GM12878 (cell line): Measurements from ENCODE around the gene DCLRE1C. TPM values are rescaled to one million over a fixed set of nuclear protein-coding genes. Genes with fewer than 3 reads are reported as not detected.

Source experiments
- ATAC-seq: fragments of 200-7000 bp; cut with Tn5 transposase; 3 replicates; pipeline ENCODE4 v1.9.1; 2020; ENCODE audit warnings: mild to moderate bottlenecking, moderate library complexity
- BruUV-seq: library from RNA; stranded (reverse); fragments of 400-500 nt; replicated peaks from 2 replicates; lab custom pipeline; 2021; lab: Mats Ljungman, UMichigan
- CTCF ChIA-PET: fragments of 300-600 bp; sonication (Branson Sonifier 250); formaldehyde crosslinking; extraction: SDS; loops from one replicate; lab custom pipeline; 2021; ENCODE audit warnings: inconsistent platforms; lab: Yijun Ruan, JAX
- POLR2A ChIA-PET: fragments of 350-600 bp; formaldehyde crosslinking; extraction: SDS; loops from one replicate; lab custom pipeline; 2021; ENCODE audit warnings: inconsistent platforms; lab: Charles Lee
- RAD21 ChIA-PET: fragments of 300-600 bp; sonication (Branson Sonifier 250); formaldehyde crosslinking; loops from one replicate; lab custom pipeline; 2023; ENCODE audit warnings: antibody characterized with exemption; ENCODE audit not compliant: unreplicated experiment; lab: Charles Lee
- SMC1A ChIA-PET: fragments of 300-600 bp; sonication (Branson Sonifier 250); formaldehyde crosslinking; loops from one replicate; lab custom pipeline; 2023; ENCODE audit not compliant: unreplicated experiment, uncharacterized antibody; lab: Charles Lee
- DNase-seq: peaks from one replicate; pipeline ENCODE4 v3.0.0-alpha.2; 2011; ENCODE audit warnings: low read depth, low spot score
- FAIRE-seq: peaks from 3 replicates; lab custom pipeline; 2011; peaks lifted over from hg19 to GRCh38; lab: Jason Lieb, UNC
- H2AFZ ChIP-seq: 2 replicates; pipeline ENCODE4 v1.6.0; 2011; ENCODE audit warnings: low read depth, low read length, control low read depth; ENCODE audit not compliant: control insufficient read depth
- H3K27ac ChIP-seq: 2 replicates; pipeline ENCODE4 v1.5.1; 2011; ENCODE audit warnings: control low read depth; ENCODE audit not compliant: control insufficient read depth, insufficient read depth
- H3K27me3 ChIP-seq, 2 experiments: replicated peaks in 1 of 2; 2 replicates each; pipeline versions ENCODE4 v1.6.0 to v1.6.1; 2011; ENCODE audit warnings: low read length in 1 of 2; ENCODE audit not compliant: control insufficient read depth in 2 of 2, insufficient read depth in 2 of 2
- H3K36me3 ChIP-seq, 2 experiments: 2 replicates each; pipeline ENCODE4 v1.5.1; 2011; ENCODE audit warnings: low read length in 1 of 2; ENCODE audit not compliant: control insufficient read depth in 2 of 2, insufficient read depth in 2 of 2
- H3K4me1 ChIP-seq: 2 replicates; pipeline ENCODE4 v1.6.1; 2011; ENCODE audit warnings: mild to moderate bottlenecking, low read length, moderate library complexity, mixed read lengths; ENCODE audit not compliant: control insufficient read depth, insufficient read depth
- H3K4me2 ChIP-seq: 2 replicates; pipeline ENCODE4 v1.6.0; 2011; ENCODE audit warnings: control low read depth; ENCODE audit not compliant: control insufficient read depth, insufficient read depth
- H3K4me3 ChIP-seq: fragments of 200-600 bp; sonication (generic); 2 replicates; pipeline ENCODE4 v1.5.1; 2016
- H3K79me2 ChIP-seq: 2 replicates; pipeline ENCODE4 v1.6.0; 2011; ENCODE audit warnings: low read length; ENCODE audit not compliant: control insufficient read depth, insufficient read depth
- H3K9ac ChIP-seq: 2 replicates; pipeline ENCODE4 v1.8.0; 2011; ENCODE audit warnings: low read length, control low read depth, mixed read lengths; ENCODE audit not compliant: control insufficient read depth, insufficient read depth
- H3K9me3 ChIP-seq: replicated peaks from 3 replicates; pipeline ENCODE4 v1.5.1; 2011; ENCODE audit warnings: mild to moderate bottlenecking, low read length; ENCODE audit not compliant: control insufficient read depth, insufficient read depth
- H4K20me1 ChIP-seq: 2 replicates; pipeline ENCODE4 v1.6.0; 2011; ENCODE audit not compliant: control insufficient read depth, insufficient read depth
- FOXM1 ChIP-seq: IDR thresholded peaks from 2 replicates; pipeline ENCODE4 v1.6.1; 2012; ENCODE audit warnings: low read depth, mild to moderate bottlenecking, inconsistent platforms, low read length, moderate library complexity
- MTA3 ChIP-seq: IDR thresholded peaks from 2 replicates; pipeline ENCODE4 v1.6.1; 2012; ENCODE audit warnings: low read length, inconsistent platforms, borderline replicate concordance
- NBN ChIP-seq: fragments of 450-650 bp; IDR thresholded peaks from 2 replicates; pipeline ENCODE4 v1.6.1; 2016
- SIN3A ChIP-seq: IDR thresholded peaks from 2 replicates; pipeline ENCODE4 v1.6.1; 2012; ENCODE audit warnings: low read depth, low read length, improper control_type of control experiment
- SP1 ChIP-seq: IDR thresholded peaks from one replicate; pipeline ENCODE4 v1.6.1; 2011; ENCODE audit warnings: low read depth, low read length
- SREBF1 ChIP-seq: IDR thresholded peaks from 2 replicates; pipeline ENCODE4 v1.6.1; 2012; ENCODE audit warnings: mild to moderate bottlenecking, low read length
- TARDBP ChIP-seq: IDR thresholded peaks from 2 replicates; pipeline ENCODE4 v1.6.1; 2016; ENCODE audit warnings: borderline replicate concordance
- ZZZ3 ChIP-seq: IDR thresholded peaks from 2 replicates; pipeline ENCODE4 v1.6.1; 2011; ENCODE audit warnings: low read depth; ENCODE audit not compliant: control insufficient read depth, insufficient read length
- WGBS: methylation state at CpG from one replicate; pipeline ENCODE4 v1.1.6; 2016; ENCODE audit warnings: low lambda C conversion rate; ENCODE audit not compliant: insufficient replicate concordance, insufficient coverage; ENCODE audit errors: missing lambda C conversion rate; 5-methylcytosine and 5-hydroxymethylcytosine counted together
- in situ Hi-C: fragments of 300-500 bp; cut with MboI; formaldehyde crosslinking; loops from 9 replicates; pipeline ENCODE4 v1.14.3; 2018; ENCODE audit warnings: mixed read lengths
- intact Hi-C: fragments of 100-400 bp; cut with micrococcal nuclease; formaldehyde crosslinking; loops from one replicate; pipeline ENCODE4 v1.14.2; 2022; ENCODE audit not compliant: unreplicated experiment
- polyA plus RNA-seq, 11 experiments: library from polyadenylated mRNA; depleted of rRNA in 4 of 11; unstranded in 6 of 11; stranded (reverse) in 5 of 11; fragments of >200 nt; fragmentation: Nextera tagmentation in 4 of 11; fragmentation: Illumina TruSeq in 1 of 11; extraction: Ambion mirVana in 4 of 11; extraction: Trizol in 1 of 11; gene quantifications; 1 replicate in 1 of 11; 2 replicates in 10 of 11; pipeline versions ENCODE4 v1.2.1 to v1.2.3, GENCODE V29; 2011 to 2016; ENCODE audit warnings: inconsistent platforms in 2 of 11, missing spikeins in 2 of 11, low read depth in 1 of 11
- total RNA-seq, 4 experiments: library from RNA; depleted of rRNA in 3 of 4; stranded (reverse); fragments of >200 nt in 3 of 4; fragmentation: Illumina TruSeq in 1 of 4; extraction: Trizol in 1 of 4; gene quantifications; 2 replicates each; pipeline versions ENCODE4 v1.2.1 to v1.2.3, GENCODE V29; 2013 to 2021
- TF ChIP-seq, protein P1 (sequence below): fragments of 450-650 bp; IDR thresholded peaks from 2 replicates; pipeline ENCODE4 v1.6.1; 2017; ENCODE audit warnings: mild to moderate bottlenecking, moderate library complexity

DCLRE1C gene
- total and polyA plus RNA-seq, 10 of the 15 experiments (the other 5 are each of a cell fraction or from before 2014, with no cell fraction given) = 15.7 to 43.4 (median 26.0) TPM

DNA sequence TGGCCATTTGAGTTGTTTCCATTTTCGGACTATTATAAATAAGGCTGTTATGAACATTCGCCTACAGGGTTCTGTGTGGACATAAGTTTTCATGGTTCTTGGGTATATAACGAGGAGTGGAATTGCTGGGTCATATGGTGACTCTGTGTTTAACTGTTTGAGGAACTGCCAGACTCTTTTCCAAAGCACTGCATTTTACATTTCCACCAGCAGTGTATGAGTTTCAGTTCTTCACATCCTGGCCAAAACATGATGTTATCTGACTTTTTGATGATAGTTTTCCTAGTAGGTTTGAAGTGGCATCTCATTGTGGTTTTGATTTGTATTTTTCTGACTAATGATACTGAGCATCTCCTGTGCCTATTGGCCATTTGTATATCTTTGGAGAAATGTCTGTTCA lies 69.8 kb downstream of the DCLRE1C start:
- no peak for FAIRE-seq
- peaks cover 0 to 13% of the 10 kb centered on the region in 2 experiments; a peak in 2 of 4 replicates for H3K36me3 ChIP-seq
- no peak for DNase-seq
- no peak for TF ChIP-seq NBN
- TF ChIP-seq TARDBP = no peak
- TF ChIP-seq, protein P1, sequence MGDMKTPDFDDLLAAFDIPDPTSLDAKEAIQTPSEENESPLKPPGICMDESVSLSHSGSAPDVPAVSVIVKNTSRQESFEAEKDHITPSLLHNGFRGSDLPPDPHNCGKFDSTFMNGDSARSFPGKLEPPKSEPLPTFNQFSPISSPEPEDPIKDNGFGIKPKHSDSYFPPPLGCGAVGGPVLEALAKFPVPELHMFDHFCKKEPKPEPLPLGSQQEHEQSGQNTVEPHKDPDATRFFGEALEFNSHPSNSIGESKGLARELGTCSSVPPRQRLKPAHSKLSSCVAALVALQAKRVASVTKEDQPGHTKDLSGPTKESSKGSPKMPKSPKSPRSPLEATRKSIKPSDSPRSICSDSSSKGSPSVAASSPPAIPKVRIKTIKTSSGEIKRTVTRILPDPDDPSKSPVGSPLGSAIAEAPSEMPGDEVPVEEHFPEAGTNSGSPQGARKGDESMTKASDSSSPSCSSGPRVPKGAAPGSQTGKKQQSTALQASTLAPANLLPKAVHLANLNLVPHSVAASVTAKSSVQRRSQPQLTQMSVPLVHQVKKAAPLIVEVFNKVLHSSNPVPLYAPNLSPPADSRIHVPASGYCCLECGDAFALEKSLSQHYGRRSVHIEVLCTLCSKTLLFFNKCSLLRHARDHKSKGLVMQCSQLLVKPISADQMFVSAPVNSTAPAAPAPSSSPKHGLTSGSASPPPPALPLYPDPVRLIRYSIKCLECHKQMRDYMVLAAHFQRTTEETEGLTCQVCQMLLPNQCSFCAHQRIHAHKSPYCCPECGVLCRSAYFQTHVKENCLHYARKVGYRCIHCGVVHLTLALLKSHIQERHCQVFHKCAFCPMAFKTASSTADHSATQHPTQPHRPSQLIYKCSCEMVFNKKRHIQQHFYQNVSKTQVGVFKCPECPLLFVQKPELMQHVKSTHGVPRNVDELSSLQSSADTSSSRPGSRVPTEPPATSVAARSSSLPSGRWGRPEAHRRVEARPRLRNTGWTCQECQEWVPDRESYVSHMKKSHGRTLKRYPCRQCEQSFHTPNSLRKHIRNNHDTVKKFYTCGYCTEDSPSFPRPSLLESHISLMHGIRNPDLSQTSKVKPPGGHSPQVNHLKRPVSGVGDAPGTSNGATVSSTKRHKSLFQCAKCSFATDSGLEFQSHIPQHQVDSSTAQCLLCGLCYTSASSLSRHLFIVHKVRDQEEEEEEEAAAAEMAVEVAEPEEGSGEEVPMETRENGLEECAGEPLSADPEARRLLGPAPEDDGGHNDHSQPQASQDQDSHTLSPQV = no peak
- TF ChIP-seq SP1 = no peak
- no peak for TF ChIP-seq MTA3
- TF ChIP-seq SIN3A = no peak
- no peak for TF ChIP-seq SREBF1
- no peak for TF ChIP-seq ZZZ3
- TF ChIP-seq FOXM1 = no peak
- TF ChIP-seq, all 136 proteins: peak for 0
- no peak overlapping the region for H3K4me2 ChIP-seq
- WGBS = 79% methylated on average over 3 of the region's 3 CpGs
- SMC1A ChIA-PET = interaction anchor here (0.6 to 1.9 kb wide), 3 partner anchors 10 to 94 kb away, joined by 3 to 6 read pairs (median 3); no protein-coding TSS in a partner anchor
- no peaks in the 10 kb centered on the region for H4K20me1 ChIP-seq
- CTCF ChIA-PET = interaction anchor here (0.9 kb wide), 1 partner anchor 22 kb away, joined by 3 read pairs; no protein-coding TSS in a partner anchor
- intact Hi-C loops = loop anchor here (10.0 kb wide), 1 partner anchor 221 kb away; no protein-coding TSS in a partner anchor
- 0 out of 3 replicates have a peak, but pooled peaks have one; percentile 9 for ATAC-seq
- in situ Hi-C loops = no loop called here
- H3K9ac ChIP-seq = no peak overlapping the region
- H3K4me1 ChIP-seq = peaks cover 5% of the 10 kb centered on the region; the same call in 1 of the 2 replicates
- H3K9me3 ChIP-seq = no peaks in the 10 kb centered on the region; the same call in 2 of the 3 replicates
- no TSS peak for BruUV-seq
- no peak overlapping the region for H2AFZ ChIP-seq
- peaks cover 76% of the 10 kb centered on the region for H3K79me2 ChIP-seq
- POLR2A ChIA-PET = interaction anchor here (0.6 kb wide), 1 partner anchor 334 kb away, joined by 4 read pairs; no protein-coding TSS in a partner anchor
- H3K27ac ChIP-seq = no peak overlapping the region
- no peaks in the 10 kb centered on the region for H3K27me3 ChIP-seq
- RAD21 ChIA-PET = no interaction called here
- H3K4me3 ChIP-seq = no peak overlapping the region
